ENCODE results near the gene DSCAM.

DSCAM gene

DNA sequence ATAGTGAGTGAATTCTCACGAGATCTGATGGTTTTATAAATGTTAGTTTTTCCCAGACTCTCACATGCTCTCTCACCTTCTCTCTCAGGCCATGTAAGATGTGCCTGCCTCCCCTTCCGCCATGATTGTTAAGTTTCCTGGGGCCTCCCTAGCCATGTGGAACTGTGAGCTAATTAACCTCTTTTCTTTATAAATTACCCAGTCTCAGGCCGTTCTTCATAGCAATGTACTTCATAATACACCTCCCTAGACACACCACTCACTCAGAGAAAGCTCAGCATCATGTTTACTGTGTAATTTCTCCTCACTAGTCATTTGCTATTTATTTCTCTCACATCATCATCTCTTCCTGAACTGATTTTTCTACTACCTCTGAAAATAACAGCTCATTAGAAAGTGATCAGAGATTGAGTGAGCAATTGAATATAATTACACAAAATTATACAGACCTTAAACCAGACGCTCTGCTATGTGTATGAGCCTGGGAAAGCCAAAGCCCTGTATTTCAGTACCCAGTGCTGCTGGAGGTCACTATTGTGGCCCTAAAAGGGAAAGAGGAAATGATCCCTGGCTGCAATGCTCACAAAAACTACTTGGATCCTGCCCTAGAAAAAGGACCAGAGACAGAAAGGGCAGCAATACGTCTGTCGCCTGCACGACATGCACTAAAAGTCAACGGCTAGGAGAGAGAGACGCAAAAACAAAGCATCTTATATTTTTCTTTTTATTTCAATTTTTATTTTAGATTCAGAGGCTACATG, 284.5 kb downstream of the DSCAM start:
- Histone ChIP-seq H3K36me3 (ENCODE audit: control insufficient read depth, insufficient read depth, low read length) (no peaks in the 10 kb centered on the region), H3K4me1 (ENCODE audit: control insufficient read depth, insufficient read depth, low read length, poor library complexity, severe bottlenecking) (no peaks in the 10 kb centered on the region), H3K4me3 (ENCODE audit: extremely low read depth, insufficient read depth, low read length, poor library complexity, severe bottlenecking) (no peak overlapping the region), H3K27ac (ENCODE audit: low read depth, low read length, severe bottlenecking) (no peak overlapping the region), H3K9me3 (ENCODE audit: control insufficient read depth, low read length) (no peaks in the 10 kb centered on the region)
- WGBS, 2 experiments (ENCODE audit: insufficient coverage in 2 of 2), result 93 to 95% methylated on average over 7 of the region's 9 CpGs

DNA sequence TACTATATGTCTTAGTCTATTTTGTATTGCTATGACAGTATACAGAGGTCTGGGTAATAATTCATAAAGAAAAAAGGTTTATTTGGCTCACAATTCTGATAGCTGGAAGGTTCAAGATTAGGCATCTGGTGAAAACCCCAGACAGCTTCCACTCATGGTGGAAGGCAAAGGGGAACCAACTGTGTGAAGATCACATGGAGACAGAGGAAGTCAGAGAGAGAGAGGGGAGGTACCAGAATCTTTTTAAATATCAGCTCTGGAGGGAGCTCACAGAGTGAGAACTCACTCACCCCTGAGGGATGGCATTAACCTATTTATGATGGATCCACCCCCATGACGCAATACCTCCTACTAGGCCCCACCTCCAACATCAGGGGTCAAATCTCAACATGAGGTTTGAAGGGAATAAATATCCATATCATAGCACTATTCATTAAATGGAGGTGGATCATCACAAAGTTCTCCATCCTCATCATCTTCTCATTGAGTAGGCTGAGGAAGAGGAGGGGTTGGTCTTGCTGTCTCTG, 290.5 kb downstream of the DSCAM start:
- Histone ChIP-seq H3K36me3 (ENCODE audit: control insufficient read depth, insufficient read depth, low read length) (no peaks in the 10 kb centered on the region), H3K9me3 (ENCODE audit: control insufficient read depth, low read length) (no peaks in the 10 kb centered on the region), H3K4me1 (ENCODE audit: control insufficient read depth, insufficient read depth, low read length, poor library complexity, severe bottlenecking) (no peaks in the 10 kb centered on the region), H3K27ac (ENCODE audit: low read depth, low read length, severe bottlenecking) (no peak overlapping the region), H3K4me3 (ENCODE audit: extremely low read depth, insufficient read depth, low read length, poor library complexity, severe bottlenecking) (no peak overlapping the region)
- no CpG with 5 or more reads among the region's 1 CpG for WGBS, 2 experiments (ENCODE audit: insufficient coverage in 2 of 2)

DNA sequence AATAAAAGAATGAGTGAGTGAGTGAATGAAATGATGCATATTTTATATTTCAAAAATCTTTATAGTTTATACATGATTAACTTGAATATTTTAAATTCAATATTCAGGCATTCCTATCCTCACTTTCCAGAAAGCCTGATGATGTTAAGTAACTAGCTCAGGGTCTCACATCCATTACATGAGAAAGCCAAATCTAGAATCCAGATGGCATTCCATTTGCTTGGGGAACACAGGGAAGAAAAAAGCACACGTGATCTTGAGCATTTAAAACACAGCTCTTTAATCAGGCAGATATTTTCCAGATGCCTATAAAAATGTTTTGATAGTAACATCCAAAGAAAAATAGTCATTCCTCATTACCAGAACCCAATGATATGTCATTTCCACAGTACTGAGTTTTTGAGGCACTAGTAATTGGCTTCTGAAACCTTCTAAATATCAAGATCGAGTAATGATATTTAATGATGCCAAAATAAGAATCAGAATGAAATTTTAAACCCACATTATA, 291.9 kb downstream of the DSCAM start:
- no peaks in the 10 kb centered on the region for H3K9me3 ChIP-seq (ENCODE audit: control insufficient read depth, low read length)
- no peak overlapping the region for H3K4me3 ChIP-seq (ENCODE audit: extremely low read depth, insufficient read depth, low read length, poor library complexity, severe bottlenecking)
- WGBS, 2 experiments (ENCODE audit: insufficient coverage in 2 of 2), result no CpG with 5 or more reads among the region's 2 CpGs
- no peaks in the 10 kb centered on the region for H3K4me1 ChIP-seq (ENCODE audit: control insufficient read depth, insufficient read depth, low read length, poor library complexity, severe bottlenecking)
- no peaks in the 10 kb centered on the region for H3K36me3 ChIP-seq (ENCODE audit: control insufficient read depth, insufficient read depth, low read length)
- H3K27ac ChIP-seq (ENCODE audit: low read depth, low read length, severe bottlenecking), result no peak overlapping the region

DNA sequence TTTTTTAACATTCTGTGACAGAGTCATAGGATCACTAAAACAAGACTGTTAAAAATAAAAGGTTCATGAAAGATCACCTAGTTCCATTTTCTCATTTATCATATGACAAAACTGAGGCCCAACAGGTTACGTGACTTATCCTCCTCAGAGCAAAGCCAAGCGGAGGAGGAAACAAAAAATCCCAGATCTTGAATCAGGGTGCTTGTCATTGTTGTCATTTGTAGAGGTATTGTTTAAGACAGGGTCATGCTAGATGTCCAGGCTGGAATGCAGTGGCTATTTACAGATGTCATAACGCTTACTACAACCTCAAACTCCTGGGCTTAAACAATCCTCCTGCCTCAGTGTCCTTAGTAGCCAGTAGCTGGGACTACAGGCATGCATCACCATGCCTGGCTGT, 293.2 kb downstream of the DSCAM start:
- no CpG with 5 or more reads among the region's 3 CpGs for WGBS, 2 experiments (ENCODE audit: insufficient coverage in 2 of 2)
- no peak overlapping the region for H3K4me3 ChIP-seq (ENCODE audit: extremely low read depth, insufficient read depth, low read length, poor library complexity, severe bottlenecking)
- no peaks in the 10 kb centered on the region for H3K4me1 ChIP-seq (ENCODE audit: control insufficient read depth, insufficient read depth, low read length, poor library complexity, severe bottlenecking)
- H3K27ac ChIP-seq (ENCODE audit: low read depth, low read length, severe bottlenecking), result no peak overlapping the region
- H3K9me3 ChIP-seq (ENCODE audit: control insufficient read depth, low read length), result no peaks in the 10 kb centered on the region
- H3K36me3 ChIP-seq (ENCODE audit: control insufficient read depth, insufficient read depth, low read length), result no peaks in the 10 kb centered on the region

DNA sequence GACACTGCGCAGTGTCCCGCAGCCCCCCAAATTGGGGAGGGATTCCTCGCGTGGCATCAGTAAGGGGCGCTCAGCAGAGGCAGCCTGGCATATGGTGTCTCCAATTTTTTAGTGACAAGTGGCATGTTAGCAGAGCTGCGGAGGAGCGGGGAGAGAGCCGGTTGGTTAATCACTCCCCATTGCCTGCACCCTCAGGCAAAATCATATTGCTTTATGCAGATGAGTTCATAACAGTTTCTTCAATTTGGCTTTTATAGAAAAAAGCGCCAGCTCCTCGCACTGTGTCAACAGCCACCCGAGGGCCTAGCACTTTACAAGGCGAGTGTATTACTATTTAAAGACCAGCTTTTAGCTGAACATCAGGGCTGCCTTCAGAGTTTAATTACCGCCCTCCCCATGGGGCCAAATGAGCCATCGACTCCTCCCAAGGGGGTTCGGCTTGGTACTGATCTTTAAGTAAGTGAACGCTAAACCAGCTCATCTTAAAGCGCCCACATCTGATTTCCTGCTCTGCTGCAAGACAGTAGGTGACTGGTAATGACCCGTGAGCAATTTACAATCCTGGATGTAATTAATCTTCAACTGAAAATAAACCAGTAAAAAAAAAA, 298.9 kb downstream of the DSCAM start:
- no peak overlapping the region for H3K4me3 ChIP-seq (ENCODE audit: extremely low read depth, insufficient read depth, low read length, poor library complexity, severe bottlenecking)
- no peaks in the 10 kb centered on the region for H3K36me3 ChIP-seq (ENCODE audit: control insufficient read depth, insufficient read depth, low read length)
- no peaks in the 10 kb centered on the region for H3K4me1 ChIP-seq (ENCODE audit: control insufficient read depth, insufficient read depth, low read length, poor library complexity, severe bottlenecking)
- 84 to 85% methylated on average over 13 to 14 of the region's 18 CpGs for whole genome bisulfite sequencing, 2 experiments (ENCODE audit: insufficient coverage in 2 of 2)
- no peaks in the 10 kb centered on the region for H3K9me3 ChIP-seq (ENCODE audit: control insufficient read depth, low read length)
- no peak overlapping the region for H3K27ac ChIP-seq (ENCODE audit: low read depth, low read length, severe bottlenecking)

- H3K4me1 ChIP-seq (ENCODE audit: control insufficient read depth, insufficient read depth, low read length, poor library complexity, severe bottlenecking), result no peaks in the 10 kb centered on the region
- H3K9me3 ChIP-seq (ENCODE audit: control insufficient read depth, low read length), result no peaks in the 10 kb centered on the region
- no peak overlapping the region for H3K4me3 ChIP-seq (ENCODE audit: extremely low read depth, insufficient read depth, low read length, poor library complexity, severe bottlenecking)
- H3K27ac ChIP-seq (ENCODE audit: low read depth, low read length, severe bottlenecking), result no peak overlapping the region
- no peaks in the 10 kb centered on the region for H3K36me3 ChIP-seq (ENCODE audit: control insufficient read depth, insufficient read depth, low read length)
- WGBS, 2 experiments (ENCODE audit: insufficient coverage in 2 of 2), result no CpG with 5 or more reads among the region's 2 CpGs
Observed at GRCh38 chr21:40546647-40547046, 300.3 kb downstream of the DSCAM start.

- Histone ChIP-seq H3K36me3 (ENCODE audit: control insufficient read depth, insufficient read depth, low read length) (no peaks in the 10 kb centered on the region), H3K4me1 (ENCODE audit: control insufficient read depth, insufficient read depth, low read length, poor library complexity, severe bottlenecking) (no peaks in the 10 kb centered on the region), H3K4me3 (ENCODE audit: extremely low read depth, insufficient read depth, low read length, poor library complexity, severe bottlenecking) (no peak overlapping the region), H3K9me3 (ENCODE audit: control insufficient read depth, low read length) (no peaks in the 10 kb centered on the region), H3K27ac (ENCODE audit: low read depth, low read length, severe bottlenecking) (no peak overlapping the region)
- 75 to 97% methylated on average over 1 to 2 of the region's 6 CpGs for WGBS, 2 experiments (ENCODE audit: insufficient coverage in 2 of 2)
Observed at GRCh38 chr21:40540216-40540615, 306.7 kb downstream of the DSCAM start.

GRCh38 chr21:40534886-40535285, 312.1 kb downstream of the DSCAM start:
- Histone ChIP-seq H3K36me3 (ENCODE audit: control insufficient read depth, insufficient read depth, low read length) (no peaks in the 10 kb centered on the region), H3K4me1 (ENCODE audit: control insufficient read depth, insufficient read depth, low read length, poor library complexity, severe bottlenecking) (peaks cover 9% of the 10 kb centered on the region), H3K9me3 (ENCODE audit: control insufficient read depth, low read length) (no peaks in the 10 kb centered on the region), H3K4me3 (ENCODE audit: extremely low read depth, insufficient read depth, low read length, poor library complexity, severe bottlenecking) (no peak overlapping the region), H3K27ac (ENCODE audit: low read depth, low read length, severe bottlenecking) (no peak overlapping the region)
- no CpG with 5 or more reads among the region's 1 CpG for WGBS, 2 experiments (ENCODE audit: insufficient coverage in 2 of 2)

DNA sequence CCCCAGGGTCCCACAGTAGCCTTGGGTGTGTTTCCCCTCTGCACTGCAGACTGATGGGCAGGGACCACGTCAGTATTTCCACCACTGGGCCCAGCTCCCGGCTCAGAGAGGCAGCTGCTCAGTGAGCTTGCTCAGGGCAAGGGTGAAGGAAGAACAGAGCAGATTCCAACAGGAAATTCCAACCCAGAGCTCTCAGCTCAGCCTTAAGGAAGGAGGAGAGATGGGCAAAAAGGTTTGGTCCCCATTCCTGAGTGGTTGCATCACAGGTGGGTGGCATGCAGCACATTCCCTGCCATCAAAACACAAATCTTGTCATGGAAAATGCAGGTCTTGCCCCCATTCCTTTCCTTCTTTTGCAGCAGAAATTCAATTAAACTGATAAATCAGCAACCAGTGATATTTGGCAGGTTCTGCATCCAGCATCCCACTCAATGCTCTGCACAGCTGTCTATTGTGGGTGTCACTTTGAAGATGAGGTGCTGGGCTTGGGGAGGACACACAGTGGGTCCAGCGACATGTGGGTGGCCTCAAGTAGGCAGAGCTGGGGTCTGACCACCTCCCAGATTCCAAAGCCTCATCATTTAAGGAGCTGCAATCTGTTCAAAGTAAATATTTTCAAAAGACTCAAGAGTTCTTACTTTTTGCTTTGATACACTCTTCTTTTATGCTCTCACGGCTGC, 315.4 kb downstream of the DSCAM start:
- Histone ChIP-seq H3K4me3 (ENCODE audit: extremely low read depth, insufficient read depth, low read length, poor library complexity, severe bottlenecking) (no peak overlapping the region), H3K36me3 (ENCODE audit: control insufficient read depth, insufficient read depth, low read length) (no peaks in the 10 kb centered on the region), H3K27ac (ENCODE audit: low read depth, low read length, severe bottlenecking) (no peak overlapping the region), H3K9me3 (ENCODE audit: control insufficient read depth, low read length) (peaks cover 4% of the 10 kb centered on the region), H3K4me1 (ENCODE audit: control insufficient read depth, insufficient read depth, low read length, poor library complexity, severe bottlenecking) (peaks cover 9% of the 10 kb centered on the region)
- WGBS, 2 experiments (ENCODE audit: insufficient coverage in 2 of 2), result 85 to 87% methylated on average over 2 of the region's 4 CpGs

DNA sequence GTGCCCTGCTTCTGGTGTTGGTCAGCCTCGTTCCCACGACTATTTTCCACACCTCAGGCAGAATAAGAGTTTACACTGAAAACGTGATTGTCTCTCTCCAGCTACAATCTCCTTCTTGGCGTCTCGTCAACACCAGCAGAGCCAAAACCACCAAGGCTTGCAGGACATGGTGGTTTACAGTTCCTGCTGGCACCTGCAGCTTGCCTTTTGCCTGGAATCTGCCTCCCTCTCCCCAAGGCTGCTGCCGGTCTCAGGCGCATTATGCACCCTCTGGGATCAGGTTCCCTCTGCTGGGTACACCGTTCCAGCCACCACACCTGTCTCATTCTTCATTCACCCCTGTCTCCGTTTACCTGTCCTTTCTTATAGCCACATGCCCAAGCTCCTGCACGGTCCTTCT, 315.9 kb downstream of the DSCAM start:
- peaks cover 4% of the 10 kb centered on the region for H3K9me3 ChIP-seq (ENCODE audit: control insufficient read depth, low read length)
- H3K27ac ChIP-seq (ENCODE audit: low read depth, low read length, severe bottlenecking), result no peak overlapping the region
- no peaks in the 10 kb centered on the region for H3K36me3 ChIP-seq (ENCODE audit: control insufficient read depth, insufficient read depth, low read length)
- H3K4me3 ChIP-seq (ENCODE audit: extremely low read depth, insufficient read depth, low read length, poor library complexity, severe bottlenecking), result no peak overlapping the region
- peaks cover 9% of the 10 kb centered on the region for H3K4me1 ChIP-seq (ENCODE audit: control insufficient read depth, insufficient read depth, low read length, poor library complexity, severe bottlenecking)
- 83 to 88% methylated on average over 8 to 10 of the region's 10 CpGs for WGBS, 2 experiments (ENCODE audit: insufficient coverage in 2 of 2)
